HepG2 (cell line): ENCODE measurements around the gene CHD2. TPM values are rescaled to one million over a fixed set of nuclear protein-coding genes. Genes with fewer than 3 reads are reported as not detected.
A peak's percentile ranks its signal among the peaks of the same experiment; 100 is the strongest.

ENCODE experiments used
- ATAC-seq: fragments of 200-7000 bp; cut with Tn5 transposase; 3 replicates; pipeline ENCODE4 v1.9.1; 2020; ENCODE audit warnings: mild to moderate bottlenecking, moderate library complexity
- BruUV-seq: library from RNA; stranded (reverse); fragments of 400-500 nt; replicated peaks from 2 replicates; lab custom pipeline; 2021; lab: Mats Ljungman, UMichigan
- CTCF ChIA-PET: fragments of 300-600 bp; formaldehyde crosslinking; extraction: SDS; loops from one replicate; lab custom pipeline; 2021; ENCODE audit warnings: low total read pairs, inconsistent platforms, low intra/inter-chr PET ratio; lab: Yijun Ruan, JAX
- POLR2A ChIA-PET: fragments of 350-600 bp; sonication (Branson Sonifier 250); formaldehyde crosslinking; loops from one replicate; lab custom pipeline; 2020; ENCODE audit warnings: antibody characterized with exemption, inconsistent platforms; lab: Yijun Ruan, JAX
- DNase-seq: peaks from one replicate; pipeline ENCODE4 v3.0.0-alpha.2; 2015; ENCODE audit warnings: low spot score
- FAIRE-seq: peaks from 3 replicates; lab custom pipeline; 2011; peaks lifted over from hg19 to GRCh38; lab: Jason Lieb, UNC
- H2AFZ ChIP-seq: one replicate; pipeline ENCODE4 v1.6.1; 2011; ENCODE audit warnings: low read length, inconsistent platforms
- H3K27ac ChIP-seq: fragments of 300-600 bp; 3 replicates; pipeline ENCODE4 v1.8.0; 2011; ENCODE audit warnings: mixed run types, mild to moderate bottlenecking, mixed read lengths, low read length, inconsistent platforms; ENCODE audit not compliant: insufficient read depth; ENCODE audit errors: extremely low read length
- H3K27me3 ChIP-seq, 2 experiments: fragments of 200-600 bp in 1 of 2; 2 replicates in 1 of 2; 3 replicates in 1 of 2; pipeline versions ENCODE4 v1.6.0 to v1.8.0; 2011; ENCODE audit warnings: low read length in 2 of 2, mild to moderate bottlenecking in 2 of 2, moderate library complexity in 2 of 2, inconsistent platforms in 1 of 2; ENCODE audit not compliant: insufficient read depth in 2 of 2, control insufficient read depth in 1 of 2
- H3K36me3 ChIP-seq, 2 experiments: fragments of 200-600 bp in 1 of 2; replicated peaks in 1 of 2; 2 replicates in 1 of 2; 3 replicates in 1 of 2; pipeline versions ENCODE4 v1.5.1 to v1.8.0; 2011; ENCODE audit warnings: low read length in 2 of 2, inconsistent platforms in 1 of 2; ENCODE audit not compliant: insufficient read depth in 2 of 2, control insufficient read depth in 1 of 2
- H3K4me1 ChIP-seq: 2 replicates; pipeline ENCODE4 v1.5.1; 2012; ENCODE audit warnings: low read length, inconsistent platforms; ENCODE audit not compliant: insufficient read depth
- H3K4me2 ChIP-seq: 2 replicates; pipeline ENCODE4 v1.6.0; 2011; ENCODE audit warnings: low read depth, low read length, inconsistent platforms
- H3K4me3 ChIP-seq, 3 experiments: fragments of 200-600 bp in 1 of 3; sonication (generic), shearing (Covaris generic) in 1 of 3; replicated peaks in 1 of 3; 2 replicates each; pipeline ENCODE4 v1.5.1; 2011 to 2016; ENCODE audit warnings: low read length in 3 of 3, inconsistent platforms in 2 of 3, low read depth in 2 of 3, mild to moderate bottlenecking in 2 of 3, control low read depth in 1 of 3, mixed read lengths in 1 of 3; ENCODE audit not compliant: insufficient read depth in 1 of 3
- H3K79me2 ChIP-seq: one replicate; pipeline ENCODE4 v1.6.1; 2011; ENCODE audit warnings: low read length, inconsistent platforms; ENCODE audit not compliant: insufficient read depth
- H3K9ac ChIP-seq: 2 replicates; pipeline ENCODE4 v1.6.0; 2011; ENCODE audit warnings: mild to moderate bottlenecking, low read depth, low read length, inconsistent platforms; ENCODE audit not compliant: insufficient read depth
- H3K9me3 ChIP-seq: 2 replicates; pipeline ENCODE4 v1.5.1; 2012; ENCODE audit warnings: mild to moderate bottlenecking, low read length
- H4K20me1 ChIP-seq: 2 replicates; pipeline ENCODE4 v1.6.0; 2011; ENCODE audit warnings: inconsistent platforms, mild to moderate bottlenecking, low read length, moderate library complexity; ENCODE audit not compliant: insufficient read depth
- CENPBD1 ChIP-seq: sonication (generic); formaldehyde crosslinking; IDR thresholded peaks from 2 replicates; pipeline ENCODE4 v1.8.0; 2022; ENCODE audit warnings: missing genetic modification reagents, low read depth, mild to moderate bottlenecking, borderline replicate concordance
- CREB1 ChIP-seq, 2 experiments: fragments of 450-650 bp in 1 of 2; IDR thresholded peaks; 2 replicates each; pipeline ENCODE4 v1.6.1; 2016 to 2017; ENCODE audit warnings: control low read depth in 1 of 2, mild to moderate bottlenecking in 1 of 2, missing compliant biosample characterization in 1 of 2, missing genetic modification characterization in 1 of 2
- HDAC6 ChIP-seq: fragments of 200-600 bp; sonication (generic); IDR thresholded peaks from 2 replicates; pipeline ENCODE4 v1.7.0; 2017; ENCODE audit warnings: mild to moderate bottlenecking, antibody characterized with exemption, low read length, low read depth
- KAT2B ChIP-seq: fragments of 150-350 bp; IDR thresholded peaks from 2 replicates; pipeline ENCODE4 v1.6.1; 2014; ENCODE audit warnings: low read depth, low read length, borderline replicate concordance
- SIN3A ChIP-seq: IDR thresholded peaks from 2 replicates; pipeline ENCODE4 v1.6.1; 2011; ENCODE audit warnings: low read depth, mild to moderate bottlenecking, control low read depth, low read length, borderline replicate concordance
- USF2 ChIP-seq, 2 experiments: sonication (generic) in 1 of 2; formaldehyde crosslinking in 1 of 2; IDR thresholded peaks; 2 replicates each; pipeline versions ENCODE4 v1.5.1 to v1.6.1; 2011 to 2020; ENCODE audit warnings: borderline replicate concordance in 1 of 2, low read depth in 1 of 2, low read length in 1 of 2, mild to moderate bottlenecking in 1 of 2, missing genetic modification reagents in 1 of 2, moderate library complexity in 1 of 2
- ZGPAT ChIP-seq: IDR thresholded peaks from 2 replicates; pipeline ENCODE4 v1.6.1; 2016; ENCODE audit warnings: mild to moderate bottlenecking
- ZNF292 ChIP-seq: sonication (generic); formaldehyde crosslinking; IDR thresholded peaks from 2 replicates; pipeline ENCODE4 v1.8.1; 2022; ENCODE audit warnings: mild to moderate bottlenecking, low read depth, missing genetic modification reagents, borderline replicate concordance
- WGBS: methylation state at CpG from one replicate; pipeline ENCODE4 v1.1.6; 2017; ENCODE audit warnings: low lambda C conversion rate; 5-methylcytosine and 5-hydroxymethylcytosine counted together
- in situ Hi-C: cut with HindIII; loops from 2 replicates; pipeline ENCODE4 v1.10.0; 2017; ENCODE audit warnings: low pct_unique_long_range_greater_than_20kb; ENCODE audit not compliant: extremely low pct_ligation_motif_present
- intact Hi-C: fragments of 100-400 bp; cut with micrococcal nuclease; formaldehyde crosslinking; loops from one replicate; pipeline ENCODE4 v1.10.0; 2022; ENCODE audit not compliant: unreplicated experiment
- polyA plus RNA-seq, 8 experiments: library from polyadenylated mRNA; depleted of rRNA in 3 of 8; stranded (reverse) in 7 of 8; unstranded in 1 of 8; fragments of >200 nt; fragmentation: Illumina TruSeq in 4 of 8; extraction: Trizol in 4 of 8; gene quantifications; 2 replicates each; pipeline versions ENCODE4 v1.2.1 to v1.2.3, GENCODE V29; 2011 to 2016; ENCODE audit warnings: low read depth in 4 of 8, missing spikeins in 1 of 8, mixed read lengths in 1 of 8; ENCODE audit not compliant: insufficient read depth in 1 of 8
- total RNA-seq, 5 experiments: library from RNA; depleted of rRNA; stranded (reverse); fragments of >200 nt; fragmentation: Illumina TruSeq; extraction: Trizol; gene quantifications; 2 replicates each; pipeline ENCODE4 v1.2.3, GENCODE V29; 2016; ENCODE audit warnings: low read depth in 1 of 5

CHD2 gene
- total and polyA plus RNA-seq, 2 of the 13 experiments (the other 11 are each of a cell fraction or from before 2014, with no cell fraction given): 54.0 to 54.1 TPM

- no peak for ATAC-seq
- Histone ChIP-seq H3K4me1 (peaks cover 56% of the 10 kb centered on the region), H3K27me3 (peaks cover 0 to 4% of the 10 kb centered on the region in 2 experiments; a peak in 1 of 5 replicates), H4K20me1 (peaks cover 42% of the 10 kb centered on the region)
- in situ Hi-C loops (loop anchor here (5.0 kb wide), 1 partner anchor 72 kb away; no protein-coding TSS in a partner anchor), intact Hi-C loops (loop anchor here (2.0 kb wide), 1 partner anchor 17 kb away; the partner anchor contains the start of gene CHD2)
- CTCF ChIA-PET: no interaction called here
- TF ChIP-seq USF2 (IDR thresholded peaks at IDR 0.05; ENCODE audit: low read depth, low read length) (no peak), USF2 (CRISPR knock-in tag; IDR thresholded peaks at IDR 0.05; ENCODE audit: borderline replicate concordance) (0 out of 2 replicates have a peak, but pooled peaks have one; percentile 21), SIN3A (0 out of 2 replicates have a peak, but pooled peaks have one; percentile 28), CREB1 (IDR thresholded peaks at IDR 0.05) (peak; percentile 69; the same call in 1 of the 2 replicates), CREB1 (CRISPR knock-in tag; IDR thresholded peaks at IDR 0.05) (no peak), HDAC6 (0 out of 2 replicates have a peak, but pooled peaks have one; percentile 27), KAT2B (no peak), ZNF292 (CRISPR knock-in tag) (no peak), CENPBD1 (CRISPR knock-in tag) (no peak), ZGPAT (CRISPR knock-in tag) (0 out of 2 replicates have a peak, but pooled peaks have one; percentile 4)
- TF ChIP-seq, all 625 proteins: peak for 5
- DNase-seq (no peak), FAIRE-seq (no peak)
- H3K4me2 ChIP-seq: peak overlapping the region; percentile 70
- H3K4me3 ChIP-seq: peak overlapping the region; percentile 64 to 99 (median 92)
- peak overlapping the region; percentile 96 for H3K9ac ChIP-seq
- no peak overlapping the region for H2AFZ ChIP-seq
- under 1% methylated on average over 12 of the region's 12 CpGs for WGBS
- POLR2A ChIA-PET: interaction anchor here (1.1 to 6.6 kb wide), 6 partner anchors 11 to 80 kb away, joined by 4 to 211 read pairs (median 94); partner anchors contain the start of gene CHD2
- H3K9me3 ChIP-seq: no peaks in the 10 kb centered on the region
- H3K79me2 ChIP-seq: peaks cover 67% of the 10 kb centered on the region
- TSS peak; percentile 51 for BruUV-seq
- peaks cover 3 to 22% of the 10 kb centered on the region in 2 experiments; a peak in 4 of 5 replicates for H3K36me3 ChIP-seq
- peak overlapping the region; percentile 95 for H3K27ac ChIP-seq
Measured at GRCh38 chr15:92883876-92884435, 16.2 kb upstream of the CHD2 start.
